Measurements from ENCODE around the gene NEXMIF.
A peak's percentile ranks its signal among the peaks of the same experiment; 100 is the strongest.
"Not testable (repeated sequence)": the region's sequence is repeated elsewhere in the genome, so short reads cannot be mapped to it uniquely, and the experiment has no call there.

NEXMIF gene

GRCh38 chrX:74925225-74926088, at the start of gene NEXMIF:
Gene NEXMIF, minus strand, starts transcription at chrX:74925452.
- Histone ChIP-seq H3K4me3 (ENCODE audit: low read length in 2 of 2) (peak within 1 kb of the TSS; percentile 65 to 75), H3K9ac (ENCODE audit: low read length in 2 of 2) (peak within 1 kb of the TSS; percentile 51 to 69)

GRCh38 chrX:74961962-74962361, 36.7 kb upstream of the NEXMIF start:
- H3K27me3 ChIP-seq (ENCODE audit: control insufficient read depth in 1 of 2, insufficient read depth in 2 of 2, low read length in 2 of 2); H3K27ac ChIP-seq (ENCODE audit: low read length); H3K9me3 ChIP-seq (ENCODE audit: control insufficient read depth in 2 of 2, low read length in 2 of 2); H3K36me3 ChIP-seq (ENCODE audit: control insufficient read depth in 2 of 2, insufficient read depth in 2 of 2, low read length in 2 of 2); H3K4me1 ChIP-seq (ENCODE audit: control insufficient read depth, insufficient read depth, low read length); H3K4me3 ChIP-seq (ENCODE audit: low read length in 2 of 2); H3K9ac ChIP-seq (ENCODE audit: low read length in 2 of 2): not testable (repeated sequence)

More at GRCh38 chrX:74925225-74926088, at the start of gene NEXMIF:
- H3K36me3 ChIP-seq (ENCODE audit: control insufficient read depth in 2 of 2, insufficient read depth in 2 of 2, low read length in 2 of 2), result no peaks in the 10 kb centered on the region
- peaks cover 3% of the 10 kb centered on the region for H3K4me1 ChIP-seq (ENCODE audit: control insufficient read depth, insufficient read depth, low read length)
- peaks cover 0 to 6% of the 10 kb centered on the region in 2 donors for H3K27me3 ChIP-seq (ENCODE audit: control insufficient read depth in 1 of 2, insufficient read depth in 2 of 2, low read length in 2 of 2)
- no peaks in the 10 kb centered on the region for H3K9me3 ChIP-seq (ENCODE audit: control insufficient read depth in 2 of 2, low read length in 2 of 2)
- H3K27ac ChIP-seq (ENCODE audit: low read length), result peak within 1 kb of the TSS; percentile 80

DNA sequence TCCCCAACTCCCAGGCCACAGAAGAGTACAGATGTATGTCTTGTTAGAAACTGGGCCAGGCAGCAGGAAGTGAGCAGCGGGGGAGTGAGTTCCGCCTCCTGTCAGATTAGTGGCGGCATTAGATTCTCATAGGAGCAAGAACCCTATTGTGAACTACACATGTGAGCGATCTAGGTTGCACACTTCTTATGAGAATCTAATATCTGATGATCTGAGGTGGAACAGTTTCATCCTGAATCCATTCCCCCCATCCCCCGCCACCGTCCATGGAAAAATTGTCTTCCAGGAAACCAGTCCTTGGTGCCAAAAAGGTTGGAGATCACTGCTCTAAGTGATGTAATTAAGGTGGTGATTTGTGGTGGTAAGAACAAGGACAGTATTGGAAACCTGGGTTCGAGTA, 24.5 kb upstream of the NEXMIF start:
- Histone ChIP-seq H3K4me3 (ENCODE audit: low read length in 2 of 2) (no peak overlapping the region), H3K27me3 (ENCODE audit: control insufficient read depth in 1 of 2, insufficient read depth in 2 of 2, low read length in 2 of 2) (no peaks in the 10 kb centered on the region), H3K36me3 (ENCODE audit: control insufficient read depth in 2 of 2, insufficient read depth in 2 of 2, low read length in 2 of 2) (no peaks in the 10 kb centered on the region), H3K9ac (ENCODE audit: low read length in 2 of 2) (no peak overlapping the region), H3K4me1 (ENCODE audit: control insufficient read depth, insufficient read depth, low read length) (no peaks in the 10 kb centered on the region), H3K9me3 (ENCODE audit: control insufficient read depth in 2 of 2, low read length in 2 of 2) (no peaks in the 10 kb centered on the region), H3K27ac (ENCODE audit: low read length) (no peak overlapping the region)

- no peak overlapping the region for H3K27ac ChIP-seq (ENCODE audit: low read length)
- no peak overlapping the region for H3K9ac ChIP-seq (ENCODE audit: low read length in 2 of 2)
- H3K4me1 ChIP-seq (ENCODE audit: control insufficient read depth, insufficient read depth, low read length), result no peaks in the 10 kb centered on the region
- no peaks in the 10 kb centered on the region for H3K36me3 ChIP-seq (ENCODE audit: control insufficient read depth in 2 of 2, insufficient read depth in 2 of 2, low read length in 2 of 2)
- peaks cover 0 to 7% of the 10 kb centered on the region in 2 donors for H3K27me3 ChIP-seq (ENCODE audit: control insufficient read depth in 1 of 2, insufficient read depth in 2 of 2, low read length in 2 of 2)
- peaks cover 0 to 2% of the 10 kb centered on the region in 2 donors for H3K9me3 ChIP-seq (ENCODE audit: control insufficient read depth in 2 of 2, low read length in 2 of 2)
- H3K4me3 ChIP-seq (ENCODE audit: low read length in 2 of 2), result no peak overlapping the region
Measured at GRCh38 chrX:74940414-74940813, 15.2 kb upstream of the NEXMIF start.

- Histone ChIP-seq H3K27ac (ENCODE audit: low read length) (no peak overlapping the region), H3K4me3 (ENCODE audit: low read length in 2 of 2) (no peak overlapping the region), H3K27me3 (ENCODE audit: control insufficient read depth in 1 of 2, insufficient read depth in 2 of 2, low read length in 2 of 2) (peaks cover 0 to 9% of the 10 kb centered on the region in 2 donors), H3K4me1 (ENCODE audit: control insufficient read depth, insufficient read depth, low read length) (no peaks in the 10 kb centered on the region), H3K9me3 (ENCODE audit: control insufficient read depth in 2 of 2, low read length in 2 of 2) (no peaks in the 10 kb centered on the region), H3K36me3 (ENCODE audit: control insufficient read depth in 2 of 2, insufficient read depth in 2 of 2, low read length in 2 of 2) (no peaks in the 10 kb centered on the region), H3K9ac (ENCODE audit: low read length in 2 of 2) (no peak overlapping the region)
Measured at GRCh38 chrX:74931214-74931613, 6.0 kb upstream of the NEXMIF start.

- Histone ChIP-seq H3K9ac (ENCODE audit: low read length in 2 of 2) (peak overlapping the region; percentile 51 to 69), H3K27ac (ENCODE audit: low read length) (peak overlapping the region; percentile 80), H3K27me3 (ENCODE audit: control insufficient read depth in 1 of 2, insufficient read depth in 2 of 2, low read length in 2 of 2) (peaks cover 0 to 6% of the 10 kb centered on the region in 2 donors), H3K4me1 (ENCODE audit: control insufficient read depth, insufficient read depth, low read length) (peaks cover 3% of the 10 kb centered on the region), H3K36me3 (ENCODE audit: control insufficient read depth in 2 of 2, insufficient read depth in 2 of 2, low read length in 2 of 2) (no peaks in the 10 kb centered on the region), H3K9me3 (ENCODE audit: control insufficient read depth in 2 of 2, low read length in 2 of 2) (no peaks in the 10 kb centered on the region), H3K4me3 (ENCODE audit: low read length in 2 of 2) (peak overlapping the region; percentile 65 to 75)
Measured at GRCh38 chrX:74924449-74925224, 615 bp downstream of the NEXMIF start.

DNA sequence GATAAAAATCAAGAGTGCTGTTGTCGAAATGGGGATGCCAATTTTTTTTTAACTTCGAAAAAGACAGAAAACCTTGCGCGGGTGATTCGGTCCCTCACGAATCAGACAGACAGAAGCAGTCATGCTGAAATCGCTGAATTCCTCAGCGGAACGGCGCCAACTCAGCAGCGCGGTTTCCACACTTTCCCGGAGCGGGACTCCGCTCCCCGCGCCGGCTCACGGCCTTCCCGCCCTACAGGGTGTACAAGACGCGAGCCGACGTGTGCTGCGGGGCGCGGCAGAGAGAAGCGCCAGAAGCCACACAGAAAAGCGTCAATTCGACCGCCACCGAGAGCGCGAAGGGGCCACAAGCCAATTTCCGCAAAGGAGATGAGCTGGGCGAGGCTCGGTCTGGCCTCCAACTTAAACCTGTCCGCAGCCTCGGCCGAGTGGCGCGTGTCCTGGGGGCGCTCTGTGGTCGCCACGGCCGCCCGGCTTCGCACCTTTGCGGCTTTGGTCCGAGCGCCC, 1.3 kb downstream of the NEXMIF start:
- peak overlapping the region; percentile 51 to 69 for H3K9ac ChIP-seq (ENCODE audit: low read length in 2 of 2)
- H3K27me3 ChIP-seq (ENCODE audit: control insufficient read depth in 1 of 2, insufficient read depth in 2 of 2, low read length in 2 of 2), result peaks cover 0 to 6% of the 10 kb centered on the region in 2 donors
- peak overlapping the region; percentile 80 for H3K27ac ChIP-seq (ENCODE audit: low read length)
- peak overlapping the region; percentile 65 to 75 for H3K4me3 ChIP-seq (ENCODE audit: low read length in 2 of 2)
- no peaks in the 10 kb centered on the region for H3K36me3 ChIP-seq (ENCODE audit: control insufficient read depth in 2 of 2, insufficient read depth in 2 of 2, low read length in 2 of 2)
- H3K9me3 ChIP-seq (ENCODE audit: control insufficient read depth in 2 of 2, low read length in 2 of 2), result no peaks in the 10 kb centered on the region
- H3K4me1 ChIP-seq (ENCODE audit: control insufficient read depth, insufficient read depth, low read length), result peaks cover 3% of the 10 kb centered on the region

DNA sequence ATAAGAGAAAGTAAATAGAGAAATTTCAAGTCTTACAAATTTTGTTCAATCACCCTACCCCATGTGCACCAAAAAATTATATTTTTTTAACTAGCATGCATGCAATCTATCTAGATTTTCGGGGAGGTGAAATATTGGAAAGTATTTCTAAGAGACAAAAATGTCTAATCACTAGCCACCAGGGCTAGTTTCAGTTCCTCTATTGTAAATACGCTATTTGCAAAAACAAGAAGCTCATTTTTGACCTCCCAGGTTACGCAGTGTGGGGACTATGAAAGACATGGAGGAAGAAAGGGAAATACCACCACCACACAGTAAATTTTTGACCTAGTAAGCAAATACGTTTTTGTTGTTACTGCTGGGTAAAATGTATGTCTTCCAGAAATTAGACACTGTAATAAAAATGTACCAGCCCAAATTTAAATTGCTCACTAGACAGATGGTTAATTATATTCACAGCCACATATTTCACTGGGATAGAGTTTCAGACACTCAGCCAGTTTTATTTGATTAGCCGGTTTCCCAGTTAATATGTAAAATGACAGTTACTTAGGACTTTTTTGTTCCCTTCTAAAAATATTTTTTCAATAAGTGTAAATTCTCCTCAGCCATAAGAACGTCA, 2.2 kb downstream of the NEXMIF start:
- Histone ChIP-seq H3K9me3 (ENCODE audit: control insufficient read depth in 2 of 2, low read length in 2 of 2) (no peaks in the 10 kb centered on the region), H3K27me3 (ENCODE audit: control insufficient read depth in 1 of 2, insufficient read depth in 2 of 2, low read length in 2 of 2) (peaks cover 0 to 6% of the 10 kb centered on the region in 2 donors), H3K4me1 (ENCODE audit: control insufficient read depth, insufficient read depth, low read length) (peaks cover 3% of the 10 kb centered on the region), H3K9ac (ENCODE audit: low read length in 2 of 2) (peak overlapping the region in 1 of 2 donors; percentile 69), H3K4me3 (ENCODE audit: low read length in 2 of 2) (peak overlapping the region in 1 of 2 donors; percentile 65), H3K27ac (ENCODE audit: low read length) (no peak overlapping the region), H3K36me3 (ENCODE audit: control insufficient read depth in 2 of 2, insufficient read depth in 2 of 2, low read length in 2 of 2) (no peaks in the 10 kb centered on the region)

- H3K9ac ChIP-seq (ENCODE audit: low read length in 2 of 2), result no peak overlapping the region
- no peaks in the 10 kb centered on the region for H3K36me3 ChIP-seq (ENCODE audit: control insufficient read depth in 2 of 2, insufficient read depth in 2 of 2, low read length in 2 of 2)
- no peaks in the 10 kb centered on the region for H3K27me3 ChIP-seq (ENCODE audit: control insufficient read depth in 1 of 2, insufficient read depth in 2 of 2, low read length in 2 of 2)
- no peak overlapping the region for H3K27ac ChIP-seq (ENCODE audit: low read length)
- peaks cover 2% of the 10 kb centered on the region for H3K4me1 ChIP-seq (ENCODE audit: control insufficient read depth, insufficient read depth, low read length)
- no peaks in the 10 kb centered on the region for H3K9me3 ChIP-seq (ENCODE audit: control insufficient read depth in 2 of 2, low read length in 2 of 2)
- no peak overlapping the region for H3K4me3 ChIP-seq (ENCODE audit: low read length in 2 of 2)
Measured at GRCh38 chrX:74911494-74911893, 13.8 kb downstream of the NEXMIF start.

- H3K36me3 ChIP-seq (ENCODE audit: control insufficient read depth in 2 of 2, insufficient read depth in 2 of 2, low read length in 2 of 2), result no peaks in the 10 kb centered on the region
- no peaks in the 10 kb centered on the region for H3K9me3 ChIP-seq (ENCODE audit: control insufficient read depth in 2 of 2, low read length in 2 of 2)
- H3K9ac ChIP-seq (ENCODE audit: low read length in 2 of 2), result no peak overlapping the region
- H3K4me3 ChIP-seq (ENCODE audit: low read length in 2 of 2), result no peak overlapping the region
- H3K4me1 ChIP-seq (ENCODE audit: control insufficient read depth, insufficient read depth, low read length), result peaks cover 2% of the 10 kb centered on the region
- H3K27me3 ChIP-seq (ENCODE audit: control insufficient read depth in 1 of 2, insufficient read depth in 2 of 2, low read length in 2 of 2), result no peaks in the 10 kb centered on the region
- H3K27ac ChIP-seq (ENCODE audit: low read length), result no peak overlapping the region
Measured at GRCh38 chrX:74906417-74906816, 18.8 kb downstream of the NEXMIF start.
